ENCODE measurements around the gene EHMT1.
A peak's percentile ranks its signal among the peaks of the same experiment; 100 is the strongest.

EHMT1 gene

DNA sequence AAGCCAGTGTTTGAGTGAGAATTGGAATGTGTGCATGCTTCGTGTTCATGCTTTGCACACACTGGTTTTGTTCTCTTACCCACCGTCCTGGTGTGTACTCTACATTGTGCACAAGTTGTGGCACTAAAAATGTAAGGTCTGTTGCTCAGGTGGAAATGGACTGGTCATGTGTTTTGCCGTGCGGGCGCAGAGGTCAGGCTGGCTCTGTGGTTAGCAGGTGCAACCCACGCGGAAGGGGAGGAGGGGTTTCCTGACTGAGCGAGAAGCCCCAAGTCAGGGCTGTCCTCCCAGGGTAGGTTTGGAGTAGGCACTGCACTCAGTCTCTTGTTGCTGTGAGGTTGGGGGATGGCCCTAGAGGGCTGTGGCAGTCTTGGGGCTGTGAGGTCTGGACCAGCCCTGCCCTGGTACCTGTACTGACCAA lies 86.6 kb downstream of the EHMT1 start:
- no peak for ATAC-seq

DNA sequence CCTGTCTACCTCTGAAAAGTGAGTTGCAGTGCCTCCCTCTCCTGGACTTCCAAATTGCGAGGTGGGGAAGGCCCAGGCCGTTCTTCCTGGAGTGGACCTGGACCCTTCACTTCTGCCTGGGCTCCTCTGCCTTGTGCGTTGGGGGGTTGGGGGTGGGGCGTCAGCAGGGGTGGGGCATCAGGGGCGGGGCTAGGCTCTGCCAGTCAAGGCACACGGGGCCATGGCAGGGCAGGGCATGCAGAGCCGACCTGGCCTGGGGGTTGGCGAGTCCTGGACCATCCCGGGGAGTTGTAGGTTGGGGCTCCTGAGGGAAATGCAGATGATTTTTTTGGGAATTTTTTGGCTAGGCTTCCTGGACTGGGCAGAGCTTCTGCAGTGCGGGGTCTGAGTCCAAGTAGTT lies 87.1 kb downstream of the EHMT1 start:
- no peak for TF ChIP-seq ZNF565 (CRISPR knock-in tag; conservative IDR thresholded peaks at IDR 0.05; ENCODE audit: low read depth)
- no peak for TF ChIP-seq ZFP30 (CRISPR knock-in tag; IDR thresholded peaks at IDR 0.05)
- TF ChIP-seq TCF4 (CRISPR knock-in tag; IDR thresholded peaks at IDR 0.05; ENCODE audit: borderline replicate concordance) = no peak
- TF ChIP-seq ZFP3 (CRISPR knock-in tag; IDR thresholded peaks at IDR 0.05) = no peak
- no peak for TF ChIP-seq BACH2 (CRISPR knock-in tag; IDR thresholded peaks at IDR 0.05; ENCODE audit: borderline replicate concordance)
- TF ChIP-seq, protein P1, sequence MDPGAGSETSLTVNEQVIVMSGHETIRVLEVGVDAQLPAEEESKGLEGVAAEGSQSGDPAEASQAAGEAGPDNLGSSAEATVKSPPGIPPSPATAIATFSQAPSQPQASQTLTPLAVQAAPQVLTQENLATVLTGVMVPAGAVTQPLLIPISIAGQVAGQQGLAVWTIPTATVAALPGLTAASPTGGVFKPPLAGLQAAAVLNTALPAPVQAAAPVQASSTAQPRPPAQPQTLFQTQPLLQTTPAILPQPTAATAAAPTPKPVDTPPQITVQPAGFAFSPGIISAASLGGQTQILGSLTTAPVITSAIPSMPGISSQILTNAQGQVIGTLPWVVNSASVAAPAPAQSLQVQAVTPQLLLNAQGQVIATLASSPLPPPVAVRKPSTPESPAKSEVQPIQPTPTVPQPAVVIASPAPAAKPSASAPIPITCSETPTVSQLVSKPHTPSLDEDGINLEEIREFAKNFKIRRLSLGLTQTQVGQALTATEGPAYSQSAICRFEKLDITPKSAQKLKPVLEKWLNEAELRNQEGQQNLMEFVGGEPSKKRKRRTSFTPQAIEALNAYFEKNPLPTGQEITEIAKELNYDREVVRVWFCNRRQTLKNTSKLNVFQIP (CRISPR knock-in tag; IDR thresholded peaks at IDR 0.05; ENCODE audit: borderline replicate concordance, low read depth) = no peak
- TF ChIP-seq ZC3H10 (CRISPR knock-in tag; IDR thresholded peaks at IDR 0.05) = no peak
- no peak for TF ChIP-seq TOX (CRISPR knock-in tag; IDR thresholded peaks at IDR 0.05; ENCODE audit: borderline replicate concordance)
- no peak for TF ChIP-seq RARB (CRISPR knock-in tag; IDR thresholded peaks at IDR 0.05)
- TF ChIP-seq SNAI2 (CRISPR knock-in tag; IDR thresholded peaks at IDR 0.05) = no peak
- TF ChIP-seq GLIS3 (CRISPR knock-in tag; IDR thresholded peaks at IDR 0.05) = no peak
- TF ChIP-seq, protein P2, sequence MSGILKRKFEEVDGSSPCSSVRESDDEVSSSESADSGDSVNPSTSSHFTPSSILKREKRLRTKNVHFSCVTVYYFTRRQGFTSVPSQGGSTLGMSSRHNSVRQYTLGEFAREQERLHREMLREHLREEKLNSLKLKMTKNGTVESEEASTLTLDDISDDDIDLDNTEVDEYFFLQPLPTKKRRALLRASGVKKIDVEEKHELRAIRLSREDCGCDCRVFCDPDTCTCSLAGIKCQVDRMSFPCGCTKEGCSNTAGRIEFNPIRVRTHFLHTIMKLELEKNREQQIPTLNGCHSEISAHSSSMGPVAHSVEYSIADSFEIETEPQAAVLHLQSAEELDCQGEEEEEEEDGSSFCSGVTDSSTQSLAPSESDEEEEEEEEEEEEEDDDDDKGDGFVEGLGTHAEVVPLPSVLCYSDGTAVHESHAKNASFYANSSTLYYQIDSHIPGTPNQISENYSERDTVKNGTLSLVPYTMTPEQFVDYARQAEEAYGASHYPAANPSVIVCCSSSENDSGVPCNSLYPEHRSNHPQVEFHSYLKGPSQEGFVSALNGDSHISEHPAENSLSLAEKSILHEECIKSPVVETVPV (CRISPR knock-in tag; IDR thresholded peaks at IDR 0.05) = no peak
- no peak for TF ChIP-seq ESRRG (CRISPR knock-in tag; IDR thresholded peaks at IDR 0.05)
- TF ChIP-seq PPARA (CRISPR knock-in tag; IDR thresholded peaks at IDR 0.05; ENCODE audit: borderline replicate concordance) = no peak
- no peak for TF ChIP-seq CSDC2 (CRISPR knock-in tag; IDR thresholded peaks at IDR 0.05)
- TF ChIP-seq ISL1 (CRISPR knock-in tag; IDR thresholded peaks at IDR 0.05) = no peak
- TF ChIP-seq, protein P3, sequence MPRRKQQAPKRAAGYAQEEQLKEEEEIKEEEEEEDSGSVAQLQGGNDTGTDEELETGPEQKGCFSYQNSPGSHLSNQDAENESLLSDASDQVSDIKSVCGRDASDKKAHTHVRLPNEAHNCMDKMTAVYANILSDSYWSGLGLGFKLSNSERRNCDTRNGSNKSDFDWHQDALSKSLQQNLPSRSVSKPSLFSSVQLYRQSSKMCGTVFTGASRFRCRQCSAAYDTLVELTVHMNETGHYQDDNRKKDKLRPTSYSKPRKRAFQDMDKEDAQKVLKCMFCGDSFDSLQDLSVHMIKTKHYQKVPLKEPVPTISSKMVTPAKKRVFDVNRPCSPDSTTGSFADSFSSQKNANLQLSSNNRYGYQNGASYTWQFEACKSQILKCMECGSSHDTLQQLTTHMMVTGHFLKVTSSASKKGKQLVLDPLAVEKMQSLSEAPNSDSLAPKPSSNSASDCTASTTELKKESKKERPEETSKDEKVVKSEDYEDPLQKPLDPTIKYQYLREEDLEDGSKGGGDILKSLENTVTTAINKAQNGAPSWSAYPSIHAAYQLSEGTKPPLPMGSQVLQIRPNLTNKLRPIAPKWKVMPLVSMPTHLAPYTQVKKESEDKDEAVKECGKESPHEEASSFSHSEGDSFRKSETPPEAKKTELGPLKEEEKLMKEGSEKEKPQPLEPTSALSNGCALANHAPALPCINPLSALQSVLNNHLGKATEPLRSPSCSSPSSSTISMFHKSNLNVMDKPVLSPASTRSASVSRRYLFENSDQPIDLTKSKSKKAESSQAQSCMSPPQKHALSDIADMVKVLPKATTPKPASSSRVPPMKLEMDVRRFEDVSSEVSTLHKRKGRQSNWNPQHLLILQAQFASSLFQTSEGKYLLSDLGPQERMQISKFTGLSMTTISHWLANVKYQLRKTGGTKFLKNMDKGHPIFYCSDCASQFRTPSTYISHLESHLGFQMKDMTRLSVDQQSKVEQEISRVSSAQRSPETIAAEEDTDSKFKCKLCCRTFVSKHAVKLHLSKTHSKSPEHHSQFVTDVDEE (CRISPR knock-in tag; IDR thresholded peaks at IDR 0.05) = no peak
- no peak for TF ChIP-seq ZNF70 (CRISPR knock-in tag; IDR thresholded peaks at IDR 0.05)
- TF ChIP-seq ARNTL (CRISPR knock-in tag; IDR thresholded peaks at IDR 0.05; ENCODE audit: borderline replicate concordance, low read depth) = no peak
- TF ChIP-seq, protein P4, sequence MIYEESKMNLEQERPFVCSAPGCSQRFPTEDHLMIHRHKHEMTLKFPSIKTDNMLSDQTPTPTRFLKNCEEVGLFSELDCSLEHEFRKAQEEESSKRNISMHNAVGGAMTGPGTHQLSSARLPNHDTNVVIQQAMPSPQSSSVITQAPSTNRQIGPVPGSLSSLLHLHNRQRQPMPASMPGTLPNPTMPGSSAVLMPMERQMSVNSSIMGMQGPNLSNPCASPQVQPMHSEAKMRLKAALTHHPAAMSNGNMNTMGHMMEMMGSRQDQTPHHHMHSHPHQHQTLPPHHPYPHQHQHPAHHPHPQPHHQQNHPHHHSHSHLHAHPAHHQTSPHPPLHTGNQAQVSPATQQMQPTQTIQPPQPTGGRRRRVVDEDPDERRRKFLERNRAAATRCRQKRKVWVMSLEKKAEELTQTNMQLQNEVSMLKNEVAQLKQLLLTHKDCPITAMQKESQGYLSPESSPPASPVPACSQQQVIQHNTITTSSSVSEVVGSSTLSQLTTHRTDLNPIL (CRISPR knock-in tag; IDR thresholded peaks at IDR 0.05; ENCODE audit: low read depth) = no peak
- ATAC-seq = no peak

More for the DNA sequence above, 86.6 kb downstream of the EHMT1 start:
- TF ChIP-seq ZNF8 (CRISPR knock-in tag; IDR thresholded peaks at IDR 0.05) = no peak
- no peak for TF ChIP-seq TCF4 (CRISPR knock-in tag; IDR thresholded peaks at IDR 0.05; ENCODE audit: borderline replicate concordance)
- no peak for TF ChIP-seq ESRRG (CRISPR knock-in tag; IDR thresholded peaks at IDR 0.05)

DNA sequence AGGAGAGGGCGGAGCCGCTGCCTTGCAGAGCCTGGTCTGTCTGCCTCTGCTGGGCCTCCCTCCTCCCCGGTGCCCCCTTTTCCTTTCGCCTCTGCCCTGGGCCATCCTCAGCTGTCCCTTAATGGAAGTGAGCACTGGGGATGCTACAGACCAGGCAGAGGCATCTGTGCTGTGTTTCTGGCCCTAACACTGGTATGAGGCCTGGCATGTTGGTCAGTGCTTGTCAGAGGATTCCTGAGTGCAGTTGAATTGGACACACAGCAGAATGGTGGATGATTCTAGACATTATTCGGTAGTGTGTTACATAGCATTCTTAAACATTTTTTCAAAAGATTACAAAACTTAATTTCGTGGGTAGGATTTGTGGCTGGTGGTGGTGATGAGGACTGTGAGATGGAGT lies 88.6 kb downstream of the EHMT1 start:
- ATAC-seq = peak; percentile 56
- no peak for TF ChIP-seq OSR1 (CRISPR knock-in tag; IDR thresholded peaks at IDR 0.05)
- TF ChIP-seq ISL1 (CRISPR knock-in tag; IDR thresholded peaks at IDR 0.05) = no peak
- TF ChIP-seq ESRRG (CRISPR knock-in tag; IDR thresholded peaks at IDR 0.05) = no peak
- TF ChIP-seq, protein P1 (CRISPR knock-in tag; IDR thresholded peaks at IDR 0.05; ENCODE audit: borderline replicate concordance, low read depth) = no peak
- TF ChIP-seq, protein P3 (CRISPR knock-in tag; IDR thresholded peaks at IDR 0.05) = no peak
- TF ChIP-seq ZFP3 (CRISPR knock-in tag; IDR thresholded peaks at IDR 0.05) = no peak
- TF ChIP-seq ZNF8 (CRISPR knock-in tag; IDR thresholded peaks at IDR 0.05) = no peak
- TF ChIP-seq ZNF70 (CRISPR knock-in tag; IDR thresholded peaks at IDR 0.05) = no peak
- TF ChIP-seq, protein P5, sequence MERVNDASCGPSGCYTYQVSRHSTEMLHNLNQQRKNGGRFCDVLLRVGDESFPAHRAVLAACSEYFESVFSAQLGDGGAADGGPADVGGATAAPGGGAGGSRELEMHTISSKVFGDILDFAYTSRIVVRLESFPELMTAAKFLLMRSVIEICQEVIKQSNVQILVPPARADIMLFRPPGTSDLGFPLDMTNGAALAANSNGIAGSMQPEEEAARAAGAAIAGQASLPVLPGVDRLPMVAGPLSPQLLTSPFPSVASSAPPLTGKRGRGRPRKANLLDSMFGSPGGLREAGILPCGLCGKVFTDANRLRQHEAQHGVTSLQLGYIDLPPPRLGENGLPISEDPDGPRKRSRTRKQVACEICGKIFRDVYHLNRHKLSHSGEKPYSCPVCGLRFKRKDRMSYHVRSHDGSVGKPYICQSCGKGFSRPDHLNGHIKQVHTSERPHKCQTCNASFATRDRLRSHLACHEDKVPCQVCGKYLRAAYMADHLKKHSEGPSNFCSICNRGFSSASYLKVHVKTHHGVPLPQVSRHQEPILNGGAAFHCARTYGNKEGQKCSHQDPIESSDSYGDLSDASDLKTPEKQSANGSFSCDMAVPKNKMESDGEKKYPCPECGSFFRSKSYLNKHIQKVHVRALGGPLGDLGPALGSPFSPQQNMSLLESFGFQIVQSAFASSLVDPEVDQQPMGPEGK (CRISPR knock-in tag; IDR thresholded peaks at IDR 0.05; ENCODE audit: borderline replicate concordance) = no peak
- TF ChIP-seq, protein P2 (CRISPR knock-in tag; IDR thresholded peaks at IDR 0.05) = no peak
- TF ChIP-seq SNAI2 (CRISPR knock-in tag; IDR thresholded peaks at IDR 0.05) = no peak
